ENCODE data around the gene PIH1D1.

PIH1D1 gene

GRCh38 chr19:49398931-49399330 lies 52.7 kb downstream of the PIH1D1 start:
- TF ChIP-seq CTCF (conservative IDR thresholded peaks at IDR 0.05; ENCODE audit: low read depth, low read length) = no peak
- no peak for DNase-seq (ENCODE audit: low read depth)
- H3K4me3 ChIP-seq (ENCODE audit: low read depth, low read length) = no peak overlapping the region

- DNase-seq (ENCODE audit: low read depth) = no peak
- no peak for TF ChIP-seq CTCF (conservative IDR thresholded peaks at IDR 0.05; ENCODE audit: low read depth, low read length)
- H3K4me3 ChIP-seq (ENCODE audit: low read depth, low read length) = no peak overlapping the region
Measured at GRCh38 chr19:49398001-49398615, 53.5 kb downstream of the PIH1D1 start.

GRCh38 chr19:49396738-49397505 lies 54.7 kb downstream of the PIH1D1 start:
- DNase-seq (ENCODE audit: low read depth) = no peak
- no peak overlapping the region for H3K4me3 ChIP-seq (ENCODE audit: low read depth, low read length)
- TF ChIP-seq CTCF (conservative IDR thresholded peaks at IDR 0.05; ENCODE audit: low read depth, low read length) = no peak
